ENCODE results near the gene MTMR2.
"Not testable (repeated sequence)": the region's sequence is repeated elsewhere in the genome, so short reads cannot be mapped to it uniquely, and the experiment has no call there.

The MTMR2 gene

DNA sequence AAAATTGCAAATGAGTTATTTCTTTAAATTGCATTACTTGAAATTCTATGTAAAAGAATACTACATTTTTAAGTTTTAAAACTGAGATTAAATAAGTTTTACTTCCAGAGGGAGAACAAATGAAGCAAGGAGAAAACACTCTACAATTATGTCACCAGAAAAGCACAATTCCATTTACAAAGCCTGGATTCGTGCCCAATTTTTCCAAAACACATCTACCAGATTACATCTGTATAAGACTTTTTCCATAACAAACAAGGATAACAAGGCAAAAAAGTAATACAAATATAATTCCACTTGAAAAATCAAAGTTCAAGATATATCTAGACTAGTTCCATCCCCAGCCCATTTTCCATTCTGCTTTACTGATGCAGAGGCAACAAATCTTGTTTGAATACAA is 40.5 kb downstream of the MTMR2 start:
- DNase-seq = no peak

DNA sequence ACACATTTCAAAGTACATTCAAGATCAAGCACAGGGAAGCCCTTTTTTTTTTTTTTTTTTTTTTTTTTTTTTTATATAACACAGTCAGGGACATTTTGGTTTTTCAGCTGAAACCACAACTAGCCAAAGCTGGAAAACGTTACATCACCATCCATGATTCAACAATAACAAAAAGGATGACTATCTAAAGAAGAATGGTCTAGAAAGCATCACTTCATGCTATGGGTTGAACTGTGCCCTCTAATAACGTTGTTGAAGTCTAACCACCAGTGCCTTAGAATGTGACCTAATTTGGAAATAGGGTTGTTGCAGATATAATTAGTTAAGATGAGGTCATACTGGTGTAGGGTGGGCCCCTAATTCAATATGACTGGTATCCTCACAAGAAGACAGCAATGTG is 46.6 kb downstream of the MTMR2 start:
- no peak for DNase-seq

DNA sequence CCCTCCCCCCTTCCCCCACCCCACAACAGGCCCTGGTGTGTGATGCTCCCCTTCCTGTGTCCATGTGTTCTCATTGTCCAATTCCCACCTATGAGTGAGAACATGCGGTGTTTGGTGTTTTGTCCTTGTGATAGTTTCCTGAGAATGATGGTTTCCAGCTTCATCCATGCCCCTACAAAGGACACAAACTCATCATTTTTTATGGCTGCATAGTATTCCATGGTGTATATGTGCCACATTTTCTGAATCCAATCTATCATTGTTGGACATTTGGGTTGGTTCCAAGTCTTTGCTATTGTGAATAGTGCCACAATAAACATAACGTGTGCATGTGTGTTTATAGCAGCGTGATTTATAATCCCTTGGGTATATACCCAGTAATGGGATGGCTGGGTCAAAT is 53.0 kb downstream of the MTMR2 start:
- DNase-seq = not testable (repeated sequence)

DNA sequence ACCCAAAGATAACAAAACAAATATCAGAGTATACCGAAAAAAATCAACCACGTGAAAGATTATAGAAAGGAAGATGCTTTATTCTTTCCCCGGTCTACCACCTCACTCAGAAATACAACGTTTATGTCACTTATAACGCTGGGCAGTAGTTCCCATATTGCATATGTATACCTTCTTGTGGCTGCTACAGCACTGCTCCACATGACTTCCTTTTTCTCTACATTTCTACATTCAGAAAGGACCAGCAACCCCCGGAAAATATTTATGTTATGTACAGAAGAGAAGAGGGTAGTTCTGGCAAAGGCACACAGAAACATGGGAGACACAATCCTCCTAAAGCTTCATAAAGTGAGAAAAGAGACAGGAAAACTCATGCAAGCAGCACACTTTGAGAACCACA is 56.8 kb downstream of the MTMR2 start:
- no peak for DNase-seq

DNA sequence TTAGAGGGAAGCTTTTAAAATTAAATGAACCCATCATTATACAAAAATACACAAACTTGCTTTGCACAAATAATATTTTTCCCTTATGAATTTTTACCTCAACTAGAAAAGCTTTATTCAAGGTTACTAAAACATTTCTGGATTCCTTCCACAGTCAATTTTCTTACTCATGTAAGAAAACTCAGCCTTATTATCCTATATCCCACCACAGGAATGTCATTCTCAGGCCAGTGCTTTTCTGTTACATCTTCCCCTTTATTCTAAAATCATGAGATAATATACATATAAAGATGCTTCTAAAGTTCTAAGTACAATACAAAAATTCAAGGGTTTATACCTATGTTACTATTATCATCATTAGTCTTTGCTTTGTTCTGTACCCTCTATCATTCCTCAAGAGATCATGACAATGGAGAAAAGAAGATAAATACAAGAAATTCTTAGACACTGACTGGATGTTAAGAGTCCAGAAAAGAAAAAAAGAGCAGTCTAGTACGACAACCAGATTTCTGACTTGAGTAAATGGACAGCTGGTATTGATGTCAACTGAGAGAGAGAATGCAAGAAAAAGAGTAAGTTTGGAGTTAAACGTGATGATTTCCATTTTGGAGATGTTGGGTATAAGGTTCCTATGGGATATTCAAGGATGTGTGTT is 60.3 kb downstream of the MTMR2 start:
- no peak for DNase-seq

DNA sequence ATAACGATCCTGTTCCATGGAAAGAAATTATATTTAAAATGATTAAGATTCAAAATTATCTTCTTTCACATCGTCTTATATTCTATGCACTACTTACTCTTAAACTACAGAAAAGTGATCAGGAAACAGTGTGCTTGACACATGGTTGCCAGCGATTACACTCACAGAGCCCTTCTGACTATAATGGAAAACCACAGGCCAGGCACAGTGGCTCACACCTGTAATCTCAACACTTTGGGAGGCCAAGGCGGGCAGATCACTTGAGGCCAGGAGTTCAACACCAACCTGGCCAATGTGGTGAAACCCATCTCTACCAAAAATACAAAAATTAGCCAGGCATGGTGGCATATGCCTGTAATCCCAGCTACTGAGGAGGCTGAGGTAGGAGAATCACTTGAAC is 63.9 kb downstream of the MTMR2 start:
- DNase-seq = not testable (repeated sequence)

DNA sequence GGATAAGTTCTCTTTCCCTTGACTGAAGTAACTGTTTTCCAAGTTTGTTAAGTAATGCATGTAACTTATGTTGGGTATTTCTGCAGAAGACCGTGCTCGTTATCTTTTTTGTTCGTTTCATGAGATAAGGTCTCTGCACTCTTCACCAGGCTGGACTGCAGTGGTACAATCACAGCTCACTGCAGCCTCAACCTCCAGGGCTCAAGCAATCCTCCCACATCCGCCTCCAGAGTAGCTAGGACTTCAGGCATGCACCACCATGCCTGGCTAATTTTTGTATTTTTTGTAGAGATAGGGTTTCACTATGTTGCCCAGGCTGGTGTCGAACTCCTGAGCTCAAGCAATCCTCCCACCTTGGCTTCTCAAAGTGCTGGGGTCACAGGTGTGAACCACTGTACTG is 69.5 kb downstream of the MTMR2 start:
- DNase-seq = not testable (repeated sequence)

DNA sequence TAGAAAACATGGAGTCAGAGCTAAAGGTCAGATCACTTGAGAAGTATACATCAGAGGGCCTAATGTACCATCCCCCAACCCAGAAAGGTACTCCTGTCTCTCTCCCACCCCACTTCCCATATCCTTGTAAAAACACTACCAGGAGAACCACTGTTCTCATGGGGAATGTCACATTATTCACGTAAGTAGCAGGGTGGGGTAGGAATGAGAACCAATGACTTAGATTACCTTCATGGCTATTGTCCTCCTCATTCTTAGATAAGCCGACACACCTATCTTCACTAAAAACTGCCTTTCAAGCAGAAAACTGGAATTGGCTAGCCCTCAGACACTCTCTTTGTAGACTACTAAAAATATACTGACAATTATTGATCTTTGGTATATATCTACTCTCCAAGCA is 70.0 kb downstream of the MTMR2 start:
- no peak for DNase-seq

DNA sequence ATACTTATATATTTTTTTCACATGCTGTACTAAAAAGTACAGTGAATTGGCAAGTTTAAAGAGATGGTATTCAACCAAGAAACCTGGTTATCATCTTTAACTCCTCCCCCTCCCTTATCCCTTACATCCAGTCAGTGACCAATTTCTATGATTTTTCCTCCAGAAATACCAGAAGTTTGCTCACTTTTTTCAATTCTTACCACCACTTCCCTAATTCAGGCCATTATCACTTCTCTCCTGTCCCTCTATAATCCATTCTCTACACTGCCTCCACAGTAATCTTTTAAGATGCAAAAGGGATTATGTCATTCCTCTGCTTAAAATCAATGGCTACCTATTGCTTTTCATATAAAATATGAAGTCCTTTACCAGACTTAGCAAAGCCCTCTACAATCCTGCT is 70.8 kb downstream of the MTMR2 start:
- DNase-seq = no peak

DNA sequence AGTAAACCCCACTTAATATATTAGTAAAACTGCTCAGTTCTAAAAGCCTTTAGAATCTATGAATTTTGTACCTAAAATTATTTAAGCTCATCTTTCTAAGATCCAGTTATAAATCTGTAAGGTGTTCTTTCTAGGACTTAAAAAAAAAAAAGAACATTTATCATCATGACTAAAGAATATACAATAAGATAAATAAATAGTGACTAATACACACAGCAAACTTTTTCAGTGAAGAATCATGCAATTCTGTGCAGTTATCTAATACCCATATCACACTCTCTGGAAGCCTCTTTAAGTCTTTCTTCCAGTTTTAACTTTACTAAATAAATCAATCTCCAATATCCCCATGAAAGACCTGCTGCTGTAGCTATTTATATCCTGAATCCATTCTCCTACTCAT is 73.8 kb downstream of the MTMR2 start:
- DNase-seq = no peak

DNA sequence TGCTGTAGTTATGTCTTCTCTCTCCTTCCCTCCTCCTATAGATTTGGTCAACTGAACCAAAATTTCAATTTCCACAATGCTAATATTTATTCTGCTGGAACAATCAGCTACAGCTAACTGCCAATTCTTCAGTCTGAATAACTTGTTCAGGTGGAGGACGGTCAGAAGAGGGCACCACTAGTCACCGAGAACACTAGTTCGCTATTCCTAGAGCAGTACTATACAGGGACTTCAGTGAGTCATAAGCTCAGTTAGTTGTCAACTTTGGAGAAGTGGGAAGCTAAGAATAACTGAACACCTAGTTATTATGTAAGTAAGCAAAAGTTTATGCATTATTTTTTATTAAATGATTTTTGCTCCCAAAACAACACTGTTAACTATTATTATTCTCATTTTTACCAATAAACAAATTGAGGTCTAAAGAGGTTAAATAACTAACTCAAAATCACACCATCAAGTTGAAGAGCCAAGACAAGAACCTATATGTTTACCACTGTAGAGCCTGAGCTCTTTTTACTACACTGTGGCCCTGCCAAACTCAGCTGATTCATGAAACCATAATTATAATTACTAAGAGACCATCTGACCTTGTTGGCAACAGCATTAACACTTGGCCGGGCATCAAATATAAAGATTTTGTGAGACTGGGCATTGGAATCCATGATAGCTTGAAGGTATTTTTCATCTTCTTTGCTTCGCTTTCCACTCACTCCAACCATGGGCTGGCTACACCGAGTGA is 74.7 kb downstream of the MTMR2 start:
- no peak for DNase-seq

DNA sequence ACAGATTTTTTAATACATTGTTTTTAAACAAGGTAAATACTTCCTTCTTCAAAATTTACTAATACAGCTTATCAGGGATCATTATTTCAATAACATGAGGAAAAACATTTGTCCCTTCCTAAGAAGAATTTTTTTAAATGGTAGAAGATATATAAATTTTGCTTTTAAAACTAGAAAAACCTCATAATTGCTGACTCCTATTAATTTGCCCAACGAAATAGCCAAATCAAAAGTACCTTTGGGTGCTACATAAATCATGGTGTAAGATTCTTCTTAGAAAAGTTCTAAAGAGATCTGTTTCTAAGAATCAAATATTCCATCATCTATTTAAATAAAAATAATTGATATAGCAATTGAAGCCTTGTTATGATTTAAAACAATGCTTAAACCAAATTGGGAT is 78.7 kb downstream of the MTMR2 start:
- no peak for DNase-seq

DNA sequence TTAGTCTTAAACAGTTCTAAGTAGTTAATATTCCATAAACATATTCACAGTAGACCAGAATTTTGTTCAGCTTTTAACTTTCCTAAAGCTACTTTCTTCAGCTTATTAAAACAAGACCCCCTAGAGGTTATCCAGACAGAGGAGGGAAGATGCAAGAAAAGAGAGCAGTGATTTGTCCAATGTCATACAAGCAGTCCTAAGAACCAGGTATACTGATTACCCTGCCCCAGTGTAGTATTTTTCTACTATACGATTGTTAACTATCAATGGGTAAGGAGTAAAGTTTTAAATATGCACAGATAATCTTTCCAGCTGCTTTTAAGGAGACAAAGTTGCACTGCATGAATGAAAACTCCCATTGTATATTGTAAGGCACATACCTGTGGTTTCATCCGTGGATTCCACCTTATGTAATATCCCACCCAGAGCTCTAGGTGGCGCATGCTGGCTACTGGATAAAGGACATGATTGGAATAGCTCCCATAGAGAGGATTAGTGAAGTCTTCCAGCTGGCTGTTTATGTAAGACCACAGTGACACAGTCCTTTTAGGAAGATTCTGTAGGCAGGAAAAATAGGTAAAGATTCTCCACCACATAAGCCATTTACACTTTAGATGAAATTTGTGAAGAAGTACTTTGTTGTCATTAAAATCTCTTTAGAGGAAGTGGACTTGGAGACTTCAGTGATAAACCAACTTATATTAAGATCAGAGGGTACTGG is 88.0 kb downstream of the MTMR2 start:
- DNase-seq = peak; percentile 58

DNA sequence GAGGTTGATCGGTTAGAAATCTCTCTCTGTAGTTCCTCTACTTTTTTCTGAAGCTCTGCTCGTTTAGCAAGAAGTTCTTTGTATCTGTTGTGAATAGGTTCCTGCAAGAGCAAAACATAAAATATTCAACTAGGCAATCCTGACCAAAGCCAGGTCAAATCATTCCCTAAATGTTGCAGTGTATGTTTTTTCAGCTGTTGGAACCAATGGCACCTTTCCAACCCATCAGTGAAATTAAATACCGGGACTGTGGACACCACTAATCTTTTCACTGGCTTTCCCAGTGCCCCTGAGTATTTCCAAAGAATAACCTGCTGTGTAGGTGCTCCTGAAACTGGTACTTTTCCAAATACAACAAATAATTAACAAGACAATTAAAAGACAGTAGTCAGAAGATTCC is 88.6 kb downstream of the MTMR2 start:
- DNase-seq = no peak

DNA sequence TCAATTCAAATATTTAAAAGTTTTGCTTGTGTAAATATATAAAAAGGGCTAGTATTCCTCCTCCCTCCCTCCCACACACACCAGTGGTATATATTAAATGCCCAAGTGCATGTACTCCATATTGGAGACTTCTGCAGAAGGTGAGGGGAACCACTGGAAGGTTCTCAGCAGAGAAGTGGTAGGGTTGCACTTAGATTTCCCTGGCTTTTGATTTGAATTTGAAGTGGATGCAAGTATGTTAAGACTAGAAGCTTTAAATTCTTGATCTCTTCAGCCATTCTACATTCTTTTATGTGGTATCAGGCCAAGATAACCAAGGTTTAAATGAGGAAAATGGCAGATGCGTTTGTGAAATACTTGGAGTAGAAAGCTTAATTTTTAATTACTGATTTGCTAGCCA is 90.5 kb downstream of the MTMR2 start:
- no peak for DNase-seq

DNA sequence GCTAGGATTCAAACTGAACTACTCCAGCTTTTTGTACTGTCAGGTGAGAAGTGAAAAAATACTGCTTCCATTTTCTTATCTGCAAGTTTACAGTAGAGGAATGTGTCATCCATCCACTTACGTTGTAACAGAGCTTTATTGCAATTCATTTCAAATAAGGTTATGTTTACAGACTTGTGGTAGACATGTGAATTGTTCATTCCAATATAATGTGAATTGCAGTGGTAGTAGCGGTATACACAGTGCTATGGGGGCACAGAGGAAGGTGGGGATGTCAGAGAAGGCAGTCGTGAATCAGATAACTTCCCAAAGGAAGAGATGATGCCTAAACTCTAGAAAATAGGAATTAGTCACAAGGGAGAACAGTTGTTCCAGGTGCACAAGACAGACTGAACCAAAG is 91.1 kb downstream of the MTMR2 start:
- no peak for DNase-seq

DNA sequence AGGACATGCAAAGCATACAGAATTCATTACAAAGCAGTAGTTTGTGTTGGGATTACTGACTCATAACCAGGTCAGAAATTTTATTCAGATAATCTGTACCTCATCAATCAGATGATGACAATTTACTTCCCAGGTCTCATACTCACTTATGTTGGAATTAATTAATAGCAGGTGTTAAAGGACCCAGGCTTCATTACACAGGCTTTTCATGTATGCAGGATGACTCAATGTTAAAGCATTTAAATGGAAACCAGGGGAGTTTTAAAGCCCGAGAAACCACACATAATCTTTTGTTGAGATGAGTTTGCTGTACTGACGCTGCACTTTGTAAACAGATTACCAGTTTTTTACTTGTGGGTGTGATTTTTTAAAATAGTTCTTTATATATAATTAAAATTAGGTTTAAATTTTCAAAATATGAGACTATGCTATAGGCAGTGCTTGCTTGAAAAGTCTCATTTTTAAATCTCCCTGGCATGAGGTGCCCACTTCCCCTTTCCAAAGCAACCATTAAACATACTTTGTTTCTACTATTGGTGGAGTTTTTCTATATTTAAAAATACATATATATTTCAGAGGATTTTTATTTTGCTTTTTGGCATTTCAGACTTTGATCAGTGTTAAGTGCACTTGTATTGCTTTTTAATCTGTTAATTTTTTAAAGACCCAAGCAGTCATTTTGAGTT is 92.6 kb downstream of the MTMR2 start:
- DNase-seq = no peak

DNA sequence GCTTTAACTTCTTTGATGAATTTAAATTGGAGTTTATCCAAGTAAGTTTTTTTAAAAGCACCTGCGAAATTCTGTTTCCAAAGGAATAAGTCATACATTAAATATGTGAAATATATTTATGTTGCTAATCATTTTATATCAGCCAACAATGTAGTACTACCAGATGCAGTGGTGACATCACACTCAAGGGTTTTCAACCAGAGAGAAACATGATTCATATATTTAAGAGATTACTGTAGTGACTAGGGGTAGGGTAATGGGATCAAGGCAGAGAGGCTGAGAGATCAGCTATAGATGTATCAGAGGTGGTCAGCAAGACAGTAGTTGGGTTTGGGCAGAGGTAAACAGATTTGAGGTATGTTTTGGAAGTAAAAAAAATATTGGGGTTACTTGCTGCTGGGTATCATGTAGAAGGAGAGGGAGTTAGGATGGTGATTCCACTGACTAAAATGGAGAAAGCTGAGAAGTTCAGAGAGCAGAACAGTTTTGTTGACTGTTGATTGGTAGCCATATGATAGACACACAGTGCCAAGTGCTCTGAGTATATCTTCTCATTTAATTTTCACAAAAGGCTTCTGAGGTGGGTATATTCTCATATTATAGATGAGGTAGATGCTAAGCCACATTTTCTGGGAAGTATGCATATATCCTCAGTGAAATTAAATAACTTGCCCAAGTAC is 94.2 kb downstream of the MTMR2 start:
- DNase-seq = no peak

DNA sequence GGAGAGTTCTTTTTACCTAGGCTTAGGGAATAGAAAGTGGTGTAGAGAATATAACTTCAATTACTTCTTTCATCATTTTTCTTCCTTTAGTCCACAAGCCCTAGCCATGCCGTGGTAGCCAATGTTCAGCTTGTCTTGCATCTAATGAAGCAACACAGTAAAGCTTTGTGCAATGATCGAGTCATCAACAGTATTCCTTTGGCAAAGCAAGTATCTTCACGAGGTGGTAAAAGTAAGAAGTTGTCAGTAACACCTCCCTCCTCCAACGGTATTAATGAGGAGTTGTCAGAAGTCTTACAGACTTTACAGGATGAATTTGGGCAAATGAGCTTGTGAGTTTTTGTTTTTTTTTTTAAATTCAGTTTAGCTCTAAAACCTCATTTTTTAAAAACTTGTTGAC is 96.2 kb downstream of the MTMR2 start:
- no peak for DNase-seq

DNA sequence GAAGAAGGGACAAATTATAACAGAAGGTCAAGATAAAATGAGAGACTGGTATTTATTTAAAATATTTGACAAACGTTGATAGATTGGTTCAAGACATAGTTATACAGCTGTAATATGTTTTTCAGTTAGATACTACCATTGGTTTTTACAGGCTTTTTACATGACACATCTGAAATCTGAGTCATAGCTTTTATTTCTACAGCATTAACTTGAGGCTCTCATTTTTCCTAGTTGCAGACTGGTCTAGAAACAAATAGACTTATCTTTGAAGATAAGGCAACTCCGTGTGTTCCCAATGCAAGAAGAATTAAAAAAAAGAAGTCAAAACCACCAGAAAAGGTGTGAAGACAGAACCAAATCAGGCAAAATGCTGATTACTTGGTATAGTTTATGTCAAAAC is 102.3 kb downstream of the MTMR2 start:
- no peak for DNase-seq

DNA sequence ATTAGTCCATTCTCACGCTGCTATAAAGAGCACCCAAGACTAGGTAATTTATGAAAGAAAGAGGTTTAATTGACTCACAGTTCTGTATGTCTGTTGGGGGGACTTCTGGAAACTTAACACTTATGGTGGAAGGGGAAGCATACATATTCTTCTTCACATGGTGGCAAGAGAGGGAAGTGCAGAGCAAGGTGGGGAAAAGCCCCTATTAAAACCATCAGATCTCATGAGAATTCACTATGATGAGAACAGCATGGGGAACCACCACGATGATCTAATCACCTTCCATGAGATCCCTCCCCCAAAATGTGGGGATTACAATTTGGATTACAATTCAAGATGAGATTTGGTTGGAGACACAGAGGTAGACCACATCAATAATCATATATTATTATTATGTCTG is 107.9 kb downstream of the MTMR2 start:
- no peak for DNase-seq

DNA sequence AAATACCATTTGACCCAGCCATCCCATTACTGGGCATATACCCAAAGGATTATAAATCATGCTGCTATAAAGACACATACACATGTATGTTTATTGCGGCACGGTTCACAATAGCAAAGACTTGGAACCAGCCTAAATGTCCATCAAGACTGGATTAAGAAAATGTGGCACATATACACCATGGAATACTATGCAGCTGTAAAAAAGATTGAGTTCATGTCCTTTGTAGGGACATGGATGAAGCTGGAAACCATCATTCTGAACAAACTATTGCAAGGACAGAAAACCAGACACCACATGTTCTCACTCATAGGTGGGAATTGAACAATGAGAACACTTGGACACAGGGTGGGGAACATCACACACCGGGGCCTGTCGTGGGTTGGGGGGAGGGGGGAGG is 112.9 kb downstream of the MTMR2 start:
- not testable (repeated sequence) for DNase-seq

DNA sequence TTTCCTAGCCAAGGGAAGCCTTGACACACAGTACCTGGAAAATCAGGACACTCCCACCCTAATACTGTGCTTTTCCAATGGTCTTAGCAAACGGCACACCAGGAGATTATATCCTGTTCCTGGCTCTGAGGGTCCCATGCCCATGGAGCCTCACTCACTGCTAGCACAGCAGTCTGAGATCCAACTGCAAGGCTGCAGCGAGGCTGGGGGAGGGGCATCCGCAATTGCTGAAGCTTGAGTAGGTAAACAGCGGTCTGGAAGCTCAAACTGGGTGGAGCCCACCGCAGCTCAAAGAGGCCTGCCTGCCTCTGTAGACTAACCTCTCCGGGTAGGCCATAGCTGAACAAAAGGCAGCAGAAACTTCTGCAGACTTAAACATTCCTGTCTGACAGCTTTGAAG is 117.4 kb downstream of the MTMR2 start:
- not testable (repeated sequence) for DNase-seq
